ENCODE measurements around the gene ARL2BP. TPM values are rescaled to one million over a fixed set of nuclear protein-coding genes. Genes with fewer than 3 reads are reported as not detected.
"Not testable (repeated sequence)": the region's sequence is repeated elsewhere in the genome, so short reads cannot be mapped to it uniquely, and the experiment has no call there.

ARL2BP gene
- total and polyA plus RNA-seq, 4 donors = 32.8 to 63.2 (median 44.1) TPM

DNA sequence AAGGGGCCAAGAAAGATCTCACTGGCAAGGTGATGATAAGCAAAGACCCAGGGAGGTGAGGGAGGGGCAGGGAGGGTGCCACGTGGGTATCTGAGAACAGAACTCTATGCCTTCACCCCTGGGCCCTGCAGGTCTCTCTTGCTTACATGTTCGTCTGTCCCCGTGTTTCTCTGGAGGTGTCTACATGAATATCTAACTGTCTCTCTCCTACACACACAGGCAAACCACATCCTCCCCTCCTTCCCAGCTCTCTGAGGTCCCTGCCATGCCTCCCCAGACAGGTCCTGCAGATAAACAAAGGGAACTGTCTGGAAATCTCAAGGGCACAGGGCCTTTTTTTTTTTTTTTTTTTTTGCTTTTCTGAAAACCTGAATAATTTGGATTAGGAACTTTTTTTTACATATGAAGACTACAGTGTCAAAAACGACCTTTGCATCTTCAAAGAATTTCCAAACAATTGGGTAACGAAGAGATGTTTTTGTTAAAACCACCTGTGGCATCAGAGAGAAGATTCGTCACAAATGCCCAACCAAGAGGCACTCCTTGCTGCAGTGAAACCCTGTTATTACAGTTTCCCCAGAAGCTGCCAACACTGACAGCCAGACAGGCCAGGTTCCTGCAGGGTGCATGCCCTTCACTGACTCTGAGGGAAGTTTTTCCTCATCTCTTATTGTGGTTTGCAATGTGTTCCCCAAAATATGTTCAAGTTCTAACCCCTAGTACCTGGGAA is 21.6 kb downstream of the ARL2BP start:
- Histone ChIP-seq H3K9ac (ENCODE audit: insufficient read depth in 1 of 2, low read length in 2 of 2) (no peak overlapping the region), H3K4me1 (ENCODE audit: control insufficient read depth in 5 of 5, insufficient read depth in 5 of 5, low read length in 5 of 5) (peaks cover 0 to 19% (median 5%) of the 10 kb centered on the region in 5 donors), H3K27ac (ENCODE audit: low read depth in 1 of 2, low read length in 1 of 2) (peak overlapping the region; percentile 75 to 91), H3K36me3 (ENCODE audit: control insufficient read depth in 4 of 4, insufficient read depth in 4 of 4, low read length in 4 of 4) (peaks cover 0 to 6% (median 0%) of the 10 kb centered on the region in 4 donors), H3K9me3 (ENCODE audit: control insufficient read depth in 4 of 4, insufficient read depth in 3 of 4, low read length in 3 of 4) (no peaks in the 10 kb centered on the region), H3K4me3 (no peak overlapping the region), H3K27me3 (ENCODE audit: control insufficient read depth in 3 of 3, insufficient read depth in 3 of 3, low read length in 2 of 3) (no peaks in the 10 kb centered on the region)
- no peak for ATAC-seq (ENCODE audit: insufficient read depth, low FRiP score)
- DNase-seq = no peak
- TF ChIP-seq, protein P1, sequence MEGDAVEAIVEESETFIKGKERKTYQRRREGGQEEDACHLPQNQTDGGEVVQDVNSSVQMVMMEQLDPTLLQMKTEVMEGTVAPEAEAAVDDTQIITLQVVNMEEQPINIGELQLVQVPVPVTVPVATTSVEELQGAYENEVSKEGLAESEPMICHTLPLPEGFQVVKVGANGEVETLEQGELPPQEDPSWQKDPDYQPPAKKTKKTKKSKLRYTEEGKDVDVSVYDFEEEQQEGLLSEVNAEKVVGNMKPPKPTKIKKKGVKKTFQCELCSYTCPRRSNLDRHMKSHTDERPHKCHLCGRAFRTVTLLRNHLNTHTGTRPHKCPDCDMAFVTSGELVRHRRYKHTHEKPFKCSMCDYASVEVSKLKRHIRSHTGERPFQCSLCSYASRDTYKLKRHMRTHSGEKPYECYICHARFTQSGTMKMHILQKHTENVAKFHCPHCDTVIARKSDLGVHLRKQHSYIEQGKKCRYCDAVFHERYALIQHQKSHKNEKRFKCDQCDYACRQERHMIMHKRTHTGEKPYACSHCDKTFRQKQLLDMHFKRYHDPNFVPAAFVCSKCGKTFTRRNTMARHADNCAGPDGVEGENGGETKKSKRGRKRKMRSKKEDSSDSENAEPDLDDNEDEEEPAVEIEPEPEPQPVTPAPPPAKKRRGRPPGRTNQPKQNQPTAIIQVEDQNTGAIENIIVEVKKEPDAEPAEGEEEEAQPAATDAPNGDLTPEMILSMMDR (IDR thresholded peaks at IDR 0.05; ENCODE audit: control extremely low read depth, extremely low read depth) = no peak
- 32 to 42% methylated on average over 6 of the region's 6 CpGs for WGBS, 2 donors

DNA sequence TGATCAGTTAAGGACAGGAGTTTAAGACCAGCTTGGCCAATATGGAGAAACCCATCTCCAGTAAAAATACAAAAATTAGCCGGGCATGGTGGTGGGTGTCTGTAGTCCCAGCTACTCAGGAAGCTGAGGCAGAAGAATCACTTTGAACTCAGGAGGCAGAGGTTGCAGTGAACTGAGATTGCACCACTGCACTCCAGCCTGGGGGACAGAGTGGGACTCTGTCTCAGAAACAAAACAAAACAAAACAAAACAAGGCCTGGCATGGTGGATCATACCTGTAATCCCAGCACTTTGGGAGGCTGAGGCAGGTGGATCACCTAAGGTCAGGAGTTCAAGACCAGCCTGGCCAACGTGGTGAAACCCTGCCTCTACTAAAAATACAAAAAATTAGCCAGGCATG is 22.3 kb downstream of the ARL2BP start:
- H3K9ac ChIP-seq (ENCODE audit: insufficient read depth in 1 of 2, low read length in 2 of 2); ATAC-seq (ENCODE audit: insufficient read depth, low FRiP score); H3K27me3 ChIP-seq (ENCODE audit: control insufficient read depth in 3 of 3, insufficient read depth in 3 of 3, low read length in 2 of 3); DNase-seq; H3K36me3 ChIP-seq (ENCODE audit: control insufficient read depth in 4 of 4, insufficient read depth in 4 of 4, low read length in 4 of 4); H3K4me3 ChIP-seq; H3K9me3 ChIP-seq (ENCODE audit: control insufficient read depth in 4 of 4, insufficient read depth in 3 of 4, low read length in 3 of 4): not testable (repeated sequence)
- WGBS, 2 donors = 58 to 72% methylated on average over 2 of the region's 2 CpGs
- H3K4me1 ChIP-seq (ENCODE audit: control insufficient read depth in 5 of 5, insufficient read depth in 5 of 5, low read length in 5 of 5) = peaks cover 0 to 19% (median 5%) of the 10 kb centered on the region in 5 donors
- peak overlapping the region; percentile 2 to 91 for H3K27ac ChIP-seq (ENCODE audit: low read depth in 1 of 2, low read length in 1 of 2)

DNA sequence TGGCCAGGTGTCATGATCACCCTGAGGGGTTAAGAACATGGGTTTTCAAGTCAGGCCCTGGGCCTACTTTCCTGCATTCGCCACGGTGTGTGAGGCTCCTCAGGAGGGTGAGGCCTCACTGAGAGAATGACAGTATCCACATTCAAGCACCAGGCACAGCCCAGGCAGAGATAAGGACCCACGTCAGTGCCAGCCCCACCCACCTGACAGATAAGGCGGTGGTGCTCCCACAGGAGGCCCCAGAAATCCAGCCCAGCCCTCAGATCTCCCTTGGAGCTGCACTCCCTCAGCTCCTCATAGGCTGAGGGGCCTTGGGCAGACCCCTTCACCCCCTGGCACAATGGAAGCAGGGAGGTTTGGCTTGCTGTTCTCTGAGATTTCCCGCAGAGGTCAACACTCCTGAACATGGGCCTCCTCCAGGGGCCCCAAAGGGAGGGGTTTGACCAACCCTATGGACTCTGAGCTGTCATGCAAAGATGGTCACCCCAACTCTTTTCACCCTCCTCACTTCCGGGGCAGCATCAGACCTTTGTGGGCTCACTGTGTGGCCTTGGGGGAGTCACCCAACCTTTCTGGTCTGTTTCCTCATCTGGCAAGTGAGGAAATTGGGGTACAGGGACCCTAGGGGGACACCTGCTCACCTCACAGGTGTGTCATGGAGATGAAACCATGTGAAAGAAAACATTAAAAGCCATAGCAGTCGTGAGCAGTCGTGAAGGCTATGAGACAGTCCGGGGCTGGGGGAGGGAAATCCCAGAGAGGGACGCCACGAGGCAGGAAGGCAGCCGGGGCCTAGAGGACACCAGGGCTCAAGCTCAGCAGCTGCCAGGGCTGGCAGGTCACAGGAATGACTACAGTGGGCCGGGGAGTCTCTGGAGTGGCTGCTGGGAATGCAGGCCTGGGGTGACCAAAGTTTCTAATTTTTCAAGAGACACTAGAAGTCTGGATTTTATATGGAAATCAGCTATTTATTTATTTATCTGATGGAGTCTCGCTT is 24.0 kb downstream of the ARL2BP start:
- DNase-seq (peak in 2 of 3 donors; percentile 27 to 28), ATAC-seq (ENCODE audit: insufficient read depth, low FRiP score) (no peak)
- H3K9ac ChIP-seq (ENCODE audit: insufficient read depth in 1 of 2, low read length in 2 of 2) = no peak overlapping the region
- peak overlapping the region; percentile 80 to 81 for H3K27ac ChIP-seq (ENCODE audit: low read depth in 1 of 2, low read length in 1 of 2)
- peaks cover 0 to under 1% (median 0%) of the 10 kb centered on the region in 4 donors for H3K36me3 ChIP-seq (ENCODE audit: control insufficient read depth in 4 of 4, insufficient read depth in 4 of 4, low read length in 4 of 4)
- H3K4me1 ChIP-seq (ENCODE audit: control insufficient read depth in 5 of 5, insufficient read depth in 5 of 5, low read length in 5 of 5) = peaks cover 0 to 19% (median 5%) of the 10 kb centered on the region in 5 donors
- 51 to 73% methylated on average over 14 of the region's 14 CpGs for WGBS, 2 donors
- H3K9me3 ChIP-seq (ENCODE audit: control insufficient read depth in 4 of 4, insufficient read depth in 3 of 4, low read length in 3 of 4) = no peaks in the 10 kb centered on the region
- H3K4me3 ChIP-seq = no peak overlapping the region
- TF ChIP-seq, protein P1 (IDR thresholded peaks at IDR 0.05; ENCODE audit: control extremely low read depth, extremely low read depth) = no peak
- no peaks in the 10 kb centered on the region for H3K27me3 ChIP-seq (ENCODE audit: control insufficient read depth in 3 of 3, insufficient read depth in 3 of 3, low read length in 2 of 3)
